ENCODE measurements around the gene SACM1L.

SACM1L gene

GRCh38 chr3:45781841-45782240 lies 92.6 kb downstream of the SACM1L start:
- DNase-seq (ENCODE audit: insufficient read length, low spot score) = no peak
- TF ChIP-seq CTCF (IDR thresholded peaks at IDR 0.05; ENCODE audit: insufficient read depth, missing control alignments) = no peak
- FAIRE-seq = no peak

- FAIRE-seq (no peak), DNase-seq (ENCODE audit: insufficient read length, low spot score) (no peak)
- no peak for TF ChIP-seq CTCF (IDR thresholded peaks at IDR 0.05; ENCODE audit: insufficient read depth, missing control alignments)
Measured at GRCh38 chr3:45782381-45782780, 93.2 kb downstream of the SACM1L start.

- no peak for FAIRE-seq
- no peak for DNase-seq (ENCODE audit: insufficient read length, low spot score)
- TF ChIP-seq CTCF (IDR thresholded peaks at IDR 0.05; ENCODE audit: insufficient read depth, missing control alignments) = no peak
Measured at GRCh38 chr3:45783667-45784066, 94.5 kb downstream of the SACM1L start.

GRCh38 chr3:45785605-45786150 lies 96.5 kb downstream of the SACM1L start:
- no peak for DNase-seq (ENCODE audit: insufficient read length, low spot score)
- no peak for TF ChIP-seq CTCF (IDR thresholded peaks at IDR 0.05; ENCODE audit: insufficient read depth, missing control alignments)
- FAIRE-seq = no peak

GRCh38 chr3:45786801-45787495 lies 97.8 kb downstream of the SACM1L start:
- DNase-seq (ENCODE audit: insufficient read length, low spot score) (no peak), FAIRE-seq (no peak)
- TF ChIP-seq CTCF (IDR thresholded peaks at IDR 0.05; ENCODE audit: insufficient read depth, missing control alignments) = no peak

- DNase-seq (ENCODE audit: insufficient read length, low spot score) (no peak), FAIRE-seq (no peak)
- no peak for TF ChIP-seq CTCF (IDR thresholded peaks at IDR 0.05; ENCODE audit: insufficient read depth, missing control alignments)
Measured at GRCh38 chr3:45787551-45787950, 98.4 kb downstream of the SACM1L start.

- FAIRE-seq = no peak
- no peak for DNase-seq (ENCODE audit: insufficient read length, low spot score)
- TF ChIP-seq CTCF (IDR thresholded peaks at IDR 0.05; ENCODE audit: insufficient read depth, missing control alignments) = no peak
Measured at GRCh38 chr3:45789235-45789812, 100.1 kb downstream of the SACM1L start.
